ENCODE measurements around the gene BPTF. TPM values are rescaled to one million over a fixed set of nuclear protein-coding genes. Genes with fewer than 3 reads are reported as not detected.

Gene BPTF
- total and polyA plus RNA-seq, 2 of the 8 experiments (the other 6 are each of a cell fraction or from before 2014, with no cell fraction given): 107 to 228 TPM

- Histone ChIP-seq H4K91ac (replicated peaks; ENCODE audit: insufficient read length, low read length) (no peak overlapping the region), H3K9ac (replicated peaks in 1 of 4; ENCODE audit: extremely low read depth in 1 of 4, low read depth in 3 of 4, low read length in 3 of 4) (no peak overlapping the region), H2AK5ac (ENCODE audit: low read depth, low read length) (no peak overlapping the region), H3K23ac (ENCODE audit: insufficient read length) (no peak overlapping the region), H3K4me2 (ENCODE audit: insufficient read depth in 1 of 2, low read depth in 2 of 2, low read length in 2 of 2) (no peak overlapping the region), H3K27ac (ENCODE audit: low read depth, low read length) (no peak overlapping the region), H3K9me3 (ENCODE audit: insufficient read depth in 2 of 2, low read depth in 1 of 2, low read length in 1 of 2) (no peaks in the 10 kb centered on the region), H3K79me2 (ENCODE audit: control insufficient read depth in 1 of 2, insufficient read depth in 2 of 2, low read length in 2 of 2) (peaks cover 32 to 98% of the 10 kb centered on the region in 2 experiments), H3K79me1 (ENCODE audit: low read depth, low read length) (no peaks in the 10 kb centered on the region; the same call in 1 of the 2 replicates), H2BK12ac (ENCODE audit: low read depth, low read length) (no peak overlapping the region), H3K4me1 (replicated peaks in 1 of 4; ENCODE audit: control insufficient read depth in 3 of 4, insufficient read depth in 4 of 4, low read length in 3 of 4) (peaks cover 0 to 3% (median 0%) of the 10 kb centered on the region in 4 experiments; a peak in 1 of 7 replicates), H4K5ac (ENCODE audit: insufficient read length, low read depth, low read length) (no peak overlapping the region), H4K20me1 (replicated peaks in 1 of 2; ENCODE audit: control insufficient read depth in 1 of 2, insufficient read depth in 2 of 2, low read length in 2 of 2) (peaks cover 7 to 10% of the 10 kb centered on the region in 2 experiments), H2BK120ac (replicated peaks; ENCODE audit: low read depth, low read length) (no peak overlapping the region), H2AFZ (ENCODE audit: low read length) (no peak overlapping the region), H3K27me3 (replicated peaks in 1 of 4; ENCODE audit: control insufficient read depth in 3 of 4, extremely low read depth in 1 of 4, insufficient read depth in 3 of 4, low read length in 3 of 4) (no peaks in the 10 kb centered on the region), H3K23me2 (ENCODE audit: low read depth, low read length) (no peaks in the 10 kb centered on the region), H2BK15ac (ENCODE audit: low read length) (no peak overlapping the region), H2BK20ac (ENCODE audit: low read length) (no peak overlapping the region), H4K8ac (ENCODE audit: extremely low read depth, insufficient read depth, low read length) (no peak overlapping the region), H3K36me3 (ENCODE audit: control insufficient read depth in 2 of 4, insufficient read depth in 4 of 4, low read length in 3 of 4) (no peaks in the 10 kb centered on the region), H3K4me3 (ENCODE audit: extremely low read depth in 1 of 4, insufficient read depth in 2 of 4, low read depth in 3 of 4, low read length in 4 of 4) (no peak overlapping the region), H2BK5ac (ENCODE audit: low read depth, low read length) (no peak overlapping the region), H3K56ac (replicated peaks; ENCODE audit: insufficient read length, low read depth, low read length) (no peak overlapping the region), H3K4ac (replicated peaks; ENCODE audit: insufficient read length, low read depth, low read length) (no peak overlapping the region), H3K18ac (ENCODE audit: extremely low read depth, low read length) (no peak overlapping the region), H3K14ac (ENCODE audit: insufficient read length) (no peak overlapping the region)
- FAIRE-seq: no peak
- ChIA-PET POLR2A (ENCODE audit: partially characterized antibody) (no interaction called here), CTCF (ENCODE audit: partially characterized antibody) (interaction anchor here (1.0 kb wide), 1 partner anchor 20 kb away, joined by 3 read pairs; no protein-coding TSS in a partner anchor)
- no peak for DNase-seq (ENCODE audit: low read depth in 1 of 2, low spot score in 2 of 2)
- TF ChIP-seq E2F6 (IDR thresholded peaks at IDR 0.05) (no peak), SRF (IDR thresholded peaks at IDR 0.05; ENCODE audit: low read depth, low read length) (no peak), USF2 (IDR thresholded peaks at IDR 0.05; ENCODE audit: low read length) (no peak), SUZ12 (IDR thresholded peaks at IDR 0.05; ENCODE audit: low read length) (no peak), EP300 (IDR thresholded peaks at IDR 0.05; ENCODE audit: borderline replicate concordance in 1 of 2, low read depth in 2 of 2, low read length in 2 of 2) (no peak), NRF1 (IDR thresholded peaks at IDR 0.05; ENCODE audit: low read depth, low read length) (no peak), POLR2AphosphoS5 (IDR thresholded peaks at IDR 0.05; ENCODE audit: low read depth, low read length) (no peak), TAF1 (IDR thresholded peaks at IDR 0.05; ENCODE audit: low read depth, low read length) (no peak), YY1 (IDR thresholded peaks at IDR 0.05; ENCODE audit: low read depth, low read length) (no peak), BCL11A (IDR thresholded peaks at IDR 0.05; ENCODE audit: low read depth in 2 of 2, low read length in 2 of 2) (no peak), CBX5 (IDR thresholded peaks at IDR 0.05; ENCODE audit: low read depth, low read length) (no peak), KDM4A (IDR thresholded peaks at IDR 0.05; ENCODE audit: low read depth, low read length, severe bottlenecking) (no peak), TAF7 (optimal IDR thresholded peaks at IDR 0.05; ENCODE audit: borderline replicate concordance, low read depth, low read length) (no peak), MAFK (IDR thresholded peaks at IDR 0.05; ENCODE audit: low read depth, low read length) (no peak)
These were observed 17.3 kb downstream of the BPTF start for GRCh38 chr17:67842648-67843047.
